Kidney (tissue), 14 donors: ENCODE results near the gene CAMK2G. TPM values are rescaled to one million over a fixed set of nuclear protein-coding genes. Genes with fewer than 3 reads are reported as not detected.

Source experiments
- DNase-seq, 5 donors: peaks; one replicate each; pipeline ENCODE4 v3.0.0-alpha.2; 2013 to 2020
- FAIRE-seq: peaks from 2 replicates; lab custom pipeline; 2012; peaks lifted over from hg19 to GRCh38; lab: Jason Lieb, UNC
- H3K27ac ChIP-seq, 2 donors: one replicate each; pipeline ENCODE4 v1.7.0; 2013; ENCODE audit warnings: low read depth in 2 of 2, low read length in 2 of 2, inconsistent platforms in 1 of 2
- H3K27me3 ChIP-seq: one replicate; pipeline ENCODE4 v1.7.1; 2013; ENCODE audit warnings: low read length, inconsistent platforms; ENCODE audit not compliant: control insufficient read depth, insufficient read depth
- H3K36me3 ChIP-seq, 3 donors: one replicate each; pipeline versions ENCODE4 v1.7.0 to v1.7.1; 2013; ENCODE audit warnings: low read length in 3 of 3, control low read depth in 1 of 3, inconsistent platforms in 1 of 3; ENCODE audit not compliant: insufficient read depth in 3 of 3, control insufficient read depth in 2 of 3
- H3K4me1 ChIP-seq, 3 donors: one replicate each; pipeline versions ENCODE4 v1.7.0 to v1.7.1; 2013; ENCODE audit warnings: low read length in 3 of 3, inconsistent platforms in 1 of 3, low read depth in 1 of 3; ENCODE audit not compliant: control insufficient read depth in 2 of 3, insufficient read depth in 2 of 3
- H3K4me3 ChIP-seq, 3 donors: one replicate each; pipeline versions ENCODE4 v1.7.0 to v1.8.1; 2013; ENCODE audit warnings: low read length in 3 of 3, control low read depth in 1 of 3, inconsistent platforms in 1 of 3
- H3K9ac ChIP-seq, 3 donors: one replicate each; pipeline versions ENCODE4 v1.7.0 to v1.7.1; 2013; ENCODE audit warnings: low read length in 3 of 3, control low read depth in 1 of 3, inconsistent platforms in 1 of 3
- H3K9me3 ChIP-seq, 3 donors: one replicate each; pipeline versions ENCODE4 v1.7.0 to v1.7.1; 2013; ENCODE audit warnings: low read length in 3 of 3, control low read depth in 1 of 3, inconsistent platforms in 1 of 3; ENCODE audit not compliant: control insufficient read depth in 2 of 3, insufficient read depth in 1 of 3
- intact Hi-C: fragments of 100-400 bp; cut with DNase I; formaldehyde crosslinking; loops from one replicate; pipeline ENCODE4 v1.11.1; 2022
- polyA plus RNA-seq: library from polyadenylated mRNA; stranded (reverse); fragments of 350-450 nt; fragmentation: Illumina TruSeq; extraction: RNeasy Lipid Tissue Mini Kit (QIAGEN cat#74804); gene quantifications from one replicate; pipeline ENCODE4 v1.2.3, GENCODE V29; 2014; ENCODE audit warnings: low read depth, low replicate concordance; ENCODE audit not compliant: insufficient read depth
- total RNA-seq: library from RNA; stranded (reverse); fragmentation: NEBNext Ultra II Directional; extraction: Animal tissue kit (Norgen Biotek cat#: 25700); gene quantifications from one replicate; pipeline ENCODE4 v1.2.1, GENCODE V29; 2021
- TF ChIP-seq, protein P1 (sequence below): IDR thresholded peaks from 3 replicates; pipeline ENCODE4 v1.5.1; 2012; ENCODE audit warnings: mild to moderate bottlenecking, moderate library complexity, borderline replicate concordance; ENCODE audit not compliant: insufficient read depth; ENCODE audit errors: extremely low read depth
- donor health status: control.
- donor health status: control.
- donor health status: control.
- donor health status: control.
- donor health status: control.
- donor health status: DM: yes; HTN: yes; CAD: no.
- donor health status: Normal renal cell carcinoma (clear cell type).

Gene CAMK2G
- total and polyA plus RNA-seq, 2 donors from 2014 or later, result 21.0 to 29.1 TPM

DNA sequence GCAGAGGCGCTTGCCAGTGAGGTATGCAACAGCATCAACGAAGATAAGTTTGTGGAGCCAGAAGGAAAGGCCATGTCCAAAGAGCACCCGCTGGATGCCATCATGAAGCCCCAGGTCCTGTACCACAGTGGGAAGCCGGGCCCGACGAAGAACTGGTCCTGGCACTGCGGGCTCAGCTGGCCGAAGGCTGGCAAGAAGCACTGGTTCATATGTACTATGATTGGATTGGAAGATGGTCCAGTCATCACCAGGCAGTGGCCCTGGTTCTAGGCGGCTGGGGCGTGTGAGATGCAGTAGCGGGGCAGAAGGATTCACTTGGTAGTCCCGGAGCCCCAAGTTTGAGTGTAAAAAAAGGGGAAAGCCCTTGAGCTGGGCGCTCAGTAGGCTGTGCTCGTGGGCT lies 66.9 kb downstream of the CAMK2G start:
- no peak overlapping the region for H3K27ac ChIP-seq
- no peaks in the 10 kb centered on the region for H3K27me3 ChIP-seq
- no peak for FAIRE-seq
- TF ChIP-seq, protein P1, sequence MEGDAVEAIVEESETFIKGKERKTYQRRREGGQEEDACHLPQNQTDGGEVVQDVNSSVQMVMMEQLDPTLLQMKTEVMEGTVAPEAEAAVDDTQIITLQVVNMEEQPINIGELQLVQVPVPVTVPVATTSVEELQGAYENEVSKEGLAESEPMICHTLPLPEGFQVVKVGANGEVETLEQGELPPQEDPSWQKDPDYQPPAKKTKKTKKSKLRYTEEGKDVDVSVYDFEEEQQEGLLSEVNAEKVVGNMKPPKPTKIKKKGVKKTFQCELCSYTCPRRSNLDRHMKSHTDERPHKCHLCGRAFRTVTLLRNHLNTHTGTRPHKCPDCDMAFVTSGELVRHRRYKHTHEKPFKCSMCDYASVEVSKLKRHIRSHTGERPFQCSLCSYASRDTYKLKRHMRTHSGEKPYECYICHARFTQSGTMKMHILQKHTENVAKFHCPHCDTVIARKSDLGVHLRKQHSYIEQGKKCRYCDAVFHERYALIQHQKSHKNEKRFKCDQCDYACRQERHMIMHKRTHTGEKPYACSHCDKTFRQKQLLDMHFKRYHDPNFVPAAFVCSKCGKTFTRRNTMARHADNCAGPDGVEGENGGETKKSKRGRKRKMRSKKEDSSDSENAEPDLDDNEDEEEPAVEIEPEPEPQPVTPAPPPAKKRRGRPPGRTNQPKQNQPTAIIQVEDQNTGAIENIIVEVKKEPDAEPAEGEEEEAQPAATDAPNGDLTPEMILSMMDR, result no peak
- DNase-seq, result no peak
- H3K4me1 ChIP-seq, result peaks cover 0 to 3% (median 0%) of the 10 kb centered on the region in 3 donors
- no peaks in the 10 kb centered on the region for H3K9me3 ChIP-seq
- H3K36me3 ChIP-seq, result peaks cover 0 to 48% (median 28%) of the 10 kb centered on the region in 3 donors
- no peak overlapping the region for H3K9ac ChIP-seq
- no peak overlapping the region for H3K4me3 ChIP-seq
- intact Hi-C loops, result no loop called here

DNA sequence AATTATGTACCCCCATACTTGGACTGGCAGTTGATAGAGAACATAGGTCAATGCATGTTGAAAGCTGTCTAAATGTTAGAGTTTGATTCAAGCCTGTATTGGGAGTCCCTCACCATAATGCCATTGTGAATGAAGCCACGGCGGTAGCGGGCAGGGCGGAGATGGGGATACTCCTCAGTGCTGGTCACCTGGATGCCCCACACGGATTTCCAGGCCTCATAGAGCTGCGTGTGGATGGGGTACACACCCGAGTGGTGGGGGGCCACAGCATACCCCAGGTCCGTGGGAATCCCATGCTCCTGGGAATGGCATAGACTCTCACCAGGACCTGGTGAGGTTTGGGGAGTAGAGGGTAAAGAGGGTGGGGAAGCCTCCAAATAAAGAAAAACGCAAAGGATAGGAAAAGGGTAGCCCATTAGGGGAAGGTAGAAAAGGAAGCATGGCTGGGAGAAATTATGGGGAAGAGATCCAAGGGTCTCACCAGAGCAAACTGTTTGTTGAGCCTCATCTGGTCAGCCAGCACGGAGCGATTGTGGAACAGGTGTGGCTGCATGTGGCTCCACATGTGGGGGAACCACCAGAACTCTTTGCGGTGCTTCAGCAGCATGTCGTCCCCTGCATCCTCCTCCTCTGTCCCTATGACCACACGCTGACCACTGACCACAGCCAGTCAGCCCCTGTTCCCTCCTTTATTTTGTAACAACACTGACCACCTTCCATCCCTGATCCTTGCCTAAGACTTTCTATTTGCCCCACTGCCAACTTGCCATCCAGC lies 68.0 kb downstream of the CAMK2G start:
- Histone ChIP-seq H3K4me3 (no peak overlapping the region), H3K27ac (no peak overlapping the region), H3K9me3 (no peaks in the 10 kb centered on the region), H3K4me1 (peaks cover 0 to 3% (median 0%) of the 10 kb centered on the region in 3 donors), H3K27me3 (no peaks in the 10 kb centered on the region), H3K9ac (no peak overlapping the region), H3K36me3 (peaks cover 0 to 57% (median 37%) of the 10 kb centered on the region in 3 donors)
- DNase-seq, result no peak
- FAIRE-seq, result no peak
- intact Hi-C loops, result no loop called here
- TF ChIP-seq, protein P1, result no peak

DNA sequence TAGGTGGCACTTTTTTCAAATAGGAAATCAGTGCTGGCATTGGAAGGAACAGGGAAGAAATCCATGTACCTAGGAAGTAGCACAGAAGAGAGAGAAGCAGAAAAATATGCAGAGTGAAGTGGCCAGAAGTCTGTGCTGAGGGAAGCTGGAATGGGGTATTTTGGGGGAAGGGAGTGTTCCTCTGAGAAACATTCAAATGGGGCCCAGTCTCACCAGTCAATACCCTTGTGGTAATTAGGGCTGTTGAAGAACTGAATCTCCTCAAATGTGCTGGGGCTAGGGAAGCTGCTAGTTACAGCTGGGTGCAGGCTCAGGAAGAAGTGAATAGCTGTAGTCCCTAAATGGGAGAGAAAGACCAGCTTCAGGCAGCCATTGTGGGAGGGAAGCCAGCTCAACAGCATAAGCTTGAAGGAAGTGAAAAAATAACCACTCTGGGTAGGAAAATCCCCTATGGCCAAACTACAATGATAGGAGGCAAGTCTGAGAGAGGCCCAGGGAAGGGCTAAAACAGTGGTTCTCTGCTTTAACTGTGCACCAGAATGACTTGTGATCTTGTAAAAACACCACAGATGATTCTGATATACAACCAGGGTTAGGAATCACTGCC lies 70.6 kb downstream of the CAMK2G start:
- no peak overlapping the region for H3K4me3 ChIP-seq
- FAIRE-seq, result no peak
- H3K27me3 ChIP-seq, result no peaks in the 10 kb centered on the region
- H3K4me1 ChIP-seq, result no peaks in the 10 kb centered on the region
- TF ChIP-seq, protein P1, result no peak
- H3K27ac ChIP-seq, result no peak overlapping the region
- no peak overlapping the region for H3K9ac ChIP-seq
- DNase-seq, result no peak
- H3K36me3 ChIP-seq, result peaks cover 0 to 73% (median 46%) of the 10 kb centered on the region in 3 donors
- intact Hi-C loops, result no loop called here
- H3K9me3 ChIP-seq, result no peaks in the 10 kb centered on the region
